AG09309 (cell line): Measurements from ENCODE around the gene CYBA.
"Not testable (repeated sequence)": the region's sequence is repeated elsewhere in the genome, so short reads cannot be mapped to it uniquely, and the experiment has no call there.

ENCODE experiments used
- DNase-seq: peaks from one replicate; pipeline ENCODE4 v3.0.0-alpha.2; 2010; ENCODE audit warnings: low read depth
- H3K4me3 ChIP-seq: 2 replicates; pipeline ENCODE4 v1.5.1; 2011; ENCODE audit warnings: mild to moderate bottlenecking, low read depth, low read length, moderate library complexity; ENCODE audit not compliant: control insufficient read depth
- CTCF ChIP-seq: IDR thresholded peaks from 2 replicates; pipeline ENCODE4 v1.5.1; 2011; ENCODE audit warnings: mild to moderate bottlenecking, low read depth, low read length, inconsistent platforms; ENCODE audit not compliant: insufficient read depth, control insufficient read depth; ENCODE audit errors: missing control alignments

Gene CYBA

DNA sequence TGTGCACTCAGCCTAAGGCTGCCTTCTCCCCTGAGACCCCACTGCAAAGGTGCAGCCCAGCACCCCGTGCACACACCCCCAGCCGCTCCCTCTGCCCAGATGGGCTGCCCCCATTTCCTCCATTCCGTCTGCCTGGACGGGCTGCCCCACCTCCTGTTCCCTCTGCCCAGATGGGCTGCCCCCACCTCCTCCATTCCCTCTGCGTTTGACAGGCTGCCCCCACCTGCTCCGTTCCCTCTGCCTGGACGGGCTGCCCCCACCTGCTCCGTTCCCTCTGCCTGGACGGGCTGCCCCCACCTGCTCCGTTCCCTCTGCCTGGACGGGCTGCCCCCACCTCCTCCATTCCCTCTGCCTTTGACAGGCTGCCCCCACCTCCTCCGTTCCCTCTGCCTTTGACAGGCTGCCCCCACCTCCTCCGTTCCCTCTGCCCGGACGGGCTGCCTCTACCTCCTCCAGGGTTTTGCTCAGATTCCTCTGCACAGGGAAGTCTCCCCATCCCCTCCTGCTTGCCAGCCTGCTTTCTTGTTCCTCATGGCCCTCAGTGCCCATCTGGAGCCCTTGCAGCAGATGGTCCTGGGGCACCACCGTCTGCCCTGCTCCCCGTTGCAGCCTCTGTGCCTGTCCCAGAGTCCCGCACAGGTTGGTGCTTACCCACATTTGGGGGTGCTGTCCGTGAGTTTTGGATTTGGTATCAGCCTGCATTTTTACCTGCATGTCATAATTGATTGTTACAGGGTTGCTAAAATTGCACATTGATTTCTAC, 35.9 kb downstream of the CYBA start:
- TF ChIP-seq CTCF = no peak
- H3K4me3 ChIP-seq = no peak overlapping the region
- DNase-seq = no peak

- no peak overlapping the region for H3K4me3 ChIP-seq
- no peak for TF ChIP-seq CTCF
Measured at GRCh38 chr16:88613911-88614817, 36.7 kb downstream of the CYBA start.

GRCh38 chr16:88613293-88613692, 37.6 kb downstream of the CYBA start:
- H3K4me3 ChIP-seq = no peak overlapping the region
- no peak for DNase-seq
- TF ChIP-seq CTCF = no peak

More at GRCh38 chr16:88613911-88614817, 36.7 kb downstream of the CYBA start:
- no peak for DNase-seq

DNA sequence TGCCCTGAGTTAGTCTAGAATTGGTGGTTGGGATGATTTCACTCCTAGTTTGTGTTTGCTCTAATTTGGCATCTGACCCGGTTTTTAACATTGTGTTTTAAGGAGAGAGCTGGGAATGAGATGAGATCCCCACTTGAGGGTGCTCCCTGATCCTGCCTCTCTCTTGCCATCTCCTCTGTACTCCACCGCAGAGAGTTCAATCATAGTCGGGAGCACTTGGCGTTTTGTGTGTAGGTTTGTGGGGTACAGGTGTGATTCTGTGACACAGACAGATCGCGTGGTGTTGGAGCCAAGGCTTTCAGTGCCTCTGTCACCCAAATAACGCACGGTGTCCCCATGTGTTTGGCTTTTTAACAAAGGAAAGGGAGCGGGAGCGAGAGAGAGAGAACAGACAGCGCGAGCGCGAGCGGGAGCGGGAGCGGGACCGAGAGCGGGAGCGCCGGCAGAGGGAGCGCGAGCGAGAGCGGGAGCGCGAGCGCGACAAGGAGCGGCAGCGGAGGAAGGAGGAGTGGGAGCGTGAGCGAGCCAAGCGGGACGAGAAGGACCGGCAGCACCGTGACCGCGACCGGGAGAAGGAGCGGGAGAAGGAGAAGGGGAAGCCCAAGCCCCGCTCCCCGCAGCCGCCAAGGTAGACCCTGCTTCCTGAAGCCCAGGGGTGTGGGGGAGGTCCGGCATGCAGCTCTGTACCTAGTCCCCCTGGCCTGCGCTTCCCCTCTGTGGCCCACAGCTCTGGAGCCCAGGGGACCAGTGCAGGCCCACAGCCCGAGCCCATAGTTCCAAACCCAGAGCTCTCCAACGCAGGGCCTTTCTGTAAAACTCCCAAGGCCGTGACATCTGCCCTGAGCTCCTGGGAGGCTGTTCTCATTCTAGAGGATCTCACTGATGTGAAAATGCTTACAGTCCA, 39.7 kb downstream of the CYBA start:
- H3K4me3 ChIP-seq = no peak overlapping the region
- no peak for TF ChIP-seq CTCF
- no peak for DNase-seq

GRCh38 chr16:88610080-88610479, 40.8 kb downstream of the CYBA start:
- H3K4me3 ChIP-seq = no peak overlapping the region
- no peak for DNase-seq
- TF ChIP-seq CTCF = peak; percentile 18

DNA sequence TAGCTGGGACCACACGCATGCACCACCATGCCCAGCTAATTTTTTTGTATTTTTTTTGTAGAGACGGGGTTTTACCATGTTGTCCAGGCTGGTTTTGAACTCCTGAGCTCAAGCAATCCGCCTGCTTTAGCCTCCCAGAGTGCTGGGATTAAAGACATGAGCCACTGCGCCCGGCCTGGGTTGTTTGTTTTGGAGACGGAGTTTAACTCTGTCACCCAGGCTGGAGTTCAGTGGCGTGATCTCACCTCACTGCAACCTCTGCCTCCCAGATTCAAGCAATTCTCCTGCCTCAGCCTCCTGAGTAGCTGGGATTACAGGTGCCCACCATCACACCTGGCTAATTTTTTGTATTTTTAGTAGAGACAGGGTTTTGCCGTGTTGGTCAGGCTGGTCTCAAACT, 41.4 kb downstream of the CYBA start:
- H3K4me3 ChIP-seq, DNase-seq: not testable (repeated sequence)
